ENCODE measurements around the gene CDT1.
A peak's percentile ranks its signal among the peaks of the same experiment; 100 is the strongest.

The CDT1 gene

GRCh38 chr16:88798073-88798472, 5.5 kb upstream of the CDT1 start:
- TF ChIP-seq CTCF (IDR thresholded peaks at IDR 0.05; ENCODE audit: low read depth, low read length, missing control alignments), result no peak
- in situ Hi-C loops (cut with HindIII; ENCODE audit: low sequenced_read_pairs), result no loop called here
- DNase-seq (ENCODE audit: low read depth), result no peak
- H3K4me3 ChIP-seq (ENCODE audit: low read depth, low read length), result no peak overlapping the region

- H3K4me3 ChIP-seq (ENCODE audit: low read depth, low read length), result no peak overlapping the region
- in situ Hi-C loops (cut with HindIII; ENCODE audit: low sequenced_read_pairs), result no loop called here
- TF ChIP-seq CTCF (IDR thresholded peaks at IDR 0.05; ENCODE audit: low read depth, low read length, missing control alignments), result no peak
- no peak for DNase-seq (ENCODE audit: low read depth)
These were observed 4.7 kb upstream of the CDT1 start for GRCh38 chr16:88798772-88799455.

GRCh38 chr16:88799569-88800276, 3.9 kb upstream of the CDT1 start:
- in situ Hi-C loops (cut with HindIII; ENCODE audit: low sequenced_read_pairs), result no loop called here
- no peak for DNase-seq (ENCODE audit: low read depth)
- no peak for TF ChIP-seq CTCF (IDR thresholded peaks at IDR 0.05; ENCODE audit: low read depth, low read length, missing control alignments)
- H3K4me3 ChIP-seq (ENCODE audit: low read depth, low read length), result no peak overlapping the region

- in situ Hi-C loops (cut with HindIII; ENCODE audit: low sequenced_read_pairs), result no loop called here
- no peak for TF ChIP-seq CTCF (IDR thresholded peaks at IDR 0.05; ENCODE audit: low read depth, low read length, missing control alignments)
- no peak for DNase-seq (ENCODE audit: low read depth)
- no peak overlapping the region for H3K4me3 ChIP-seq (ENCODE audit: low read depth, low read length)
These were observed 3.4 kb upstream of the CDT1 start for GRCh38 chr16:88800277-88800592.

GRCh38 chr16:88804173-88804551, 573 bp downstream of the CDT1 start:
- H3K4me3 ChIP-seq (ENCODE audit: low read depth, low read length), result peak overlapping the region; percentile 53
- TF ChIP-seq CTCF (IDR thresholded peaks at IDR 0.05; ENCODE audit: low read depth, low read length, missing control alignments), result no peak
- in situ Hi-C loops (cut with HindIII; ENCODE audit: low sequenced_read_pairs), result no loop called here
- no peak for DNase-seq (ENCODE audit: low read depth)

- TF ChIP-seq CTCF (IDR thresholded peaks at IDR 0.05; ENCODE audit: low read depth, low read length, missing control alignments), result no peak
- in situ Hi-C loops (cut with HindIII; ENCODE audit: low sequenced_read_pairs), result no loop called here
- no peak for DNase-seq (ENCODE audit: low read depth)
- peak overlapping the region; percentile 53 for H3K4me3 ChIP-seq (ENCODE audit: low read depth, low read length)
These were observed 1.2 kb downstream of the CDT1 start for GRCh38 chr16:88804552-88805339.

Measured in astrocyte of the cerebellum (primary cell).